AG09319 (cell line): ENCODE measurements around the gene REN.

Experiments
- DNase-seq: peaks from one replicate; pipeline ENCODE4 v3.0.0-alpha.2; 2010; ENCODE audit warnings: low read depth; ENCODE audit errors: extremely low read depth
- TF ChIP-seq, protein P1 (sequence below): IDR thresholded peaks from 2 replicates; pipeline ENCODE4 v1.5.1; 2011; ENCODE audit warnings: low read depth, mild to moderate bottlenecking, inconsistent platforms, low read length, moderate library complexity

REN gene

GRCh38 chr1:204114606-204115005 is 51.5 kb downstream of the REN start:
- DNase-seq = no peak
- TF ChIP-seq, protein P1, sequence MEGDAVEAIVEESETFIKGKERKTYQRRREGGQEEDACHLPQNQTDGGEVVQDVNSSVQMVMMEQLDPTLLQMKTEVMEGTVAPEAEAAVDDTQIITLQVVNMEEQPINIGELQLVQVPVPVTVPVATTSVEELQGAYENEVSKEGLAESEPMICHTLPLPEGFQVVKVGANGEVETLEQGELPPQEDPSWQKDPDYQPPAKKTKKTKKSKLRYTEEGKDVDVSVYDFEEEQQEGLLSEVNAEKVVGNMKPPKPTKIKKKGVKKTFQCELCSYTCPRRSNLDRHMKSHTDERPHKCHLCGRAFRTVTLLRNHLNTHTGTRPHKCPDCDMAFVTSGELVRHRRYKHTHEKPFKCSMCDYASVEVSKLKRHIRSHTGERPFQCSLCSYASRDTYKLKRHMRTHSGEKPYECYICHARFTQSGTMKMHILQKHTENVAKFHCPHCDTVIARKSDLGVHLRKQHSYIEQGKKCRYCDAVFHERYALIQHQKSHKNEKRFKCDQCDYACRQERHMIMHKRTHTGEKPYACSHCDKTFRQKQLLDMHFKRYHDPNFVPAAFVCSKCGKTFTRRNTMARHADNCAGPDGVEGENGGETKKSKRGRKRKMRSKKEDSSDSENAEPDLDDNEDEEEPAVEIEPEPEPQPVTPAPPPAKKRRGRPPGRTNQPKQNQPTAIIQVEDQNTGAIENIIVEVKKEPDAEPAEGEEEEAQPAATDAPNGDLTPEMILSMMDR = no peak

GRCh38 chr1:204113896-204114295 is 52.2 kb downstream of the REN start:
- TF ChIP-seq, protein P1 = no peak
- no peak for DNase-seq

- peak; percentile 5 for DNase-seq
- TF ChIP-seq, protein P1 = no peak
Observed at GRCh38 chr1:204112876-204113730, 53.0 kb downstream of the REN start.

DNA sequence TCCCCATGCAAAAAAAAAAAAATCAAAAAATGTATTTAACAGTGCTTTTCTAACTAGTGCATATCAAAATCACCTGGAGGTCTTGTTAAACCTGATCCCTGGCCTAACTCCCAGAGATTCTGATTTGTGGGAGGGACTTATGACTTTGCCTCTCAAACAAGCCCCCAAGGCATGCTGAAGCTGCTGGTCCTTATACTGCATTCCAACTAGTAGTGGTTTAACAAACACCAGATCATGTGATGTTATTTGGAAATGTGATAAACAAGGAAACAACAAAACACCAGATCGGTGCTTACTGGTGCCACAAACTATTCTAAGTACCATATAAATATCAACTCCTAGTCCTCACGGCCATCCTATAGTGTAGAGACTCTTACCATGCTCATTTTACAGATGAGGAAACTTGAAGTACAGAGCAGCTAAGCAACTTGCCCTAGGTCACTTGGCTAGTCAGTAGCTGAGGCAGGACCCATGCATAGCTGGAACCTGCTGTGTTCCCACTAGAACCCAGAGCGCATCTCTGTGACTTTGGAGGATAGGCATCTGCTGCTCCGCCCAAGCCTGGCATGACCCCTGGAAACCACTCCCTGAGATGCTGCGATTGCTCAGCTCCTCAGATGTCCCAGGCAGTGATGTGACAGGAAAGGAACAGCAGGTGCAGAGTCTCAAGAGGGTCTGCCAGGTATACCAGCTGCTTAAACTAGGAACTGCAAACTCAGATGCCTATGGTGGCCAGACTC is 55.1 kb downstream of the REN start:
- TF ChIP-seq, protein P1 = no peak
- no peak for DNase-seq

- TF ChIP-seq, protein P1 = no peak
- DNase-seq = no peak
Observed at GRCh38 chr1:204108312-204109141, 57.6 kb downstream of the REN start.

DNA sequence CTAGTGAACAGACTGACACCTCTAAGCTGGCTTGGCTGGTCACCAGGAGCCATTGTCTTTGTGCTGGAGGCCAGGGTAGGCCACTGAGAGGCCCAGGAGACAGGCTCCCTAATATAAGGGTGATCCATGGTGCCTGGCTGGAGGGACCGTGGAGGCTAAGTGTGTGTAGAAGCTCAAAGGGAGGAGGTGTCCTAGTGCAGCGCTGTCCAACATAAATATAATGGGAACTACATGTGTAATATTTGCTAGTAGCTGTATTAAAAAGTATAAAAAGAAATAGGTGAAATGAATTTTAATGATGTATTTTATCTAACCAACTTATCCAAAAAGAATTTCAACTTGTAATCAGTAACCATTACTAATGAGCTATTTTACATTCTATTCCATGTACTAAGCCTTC is 58.2 kb downstream of the REN start:
- TF ChIP-seq, protein P1 = no peak
- DNase-seq = no peak
